Vagina (tissue), 2 donors: ENCODE measurements around the gene GNL2.

ENCODE experiments used
- POLR2AphosphoS5 ChIP-seq, 2 donors: sonication (generic); formaldehyde crosslinking; IDR thresholded peaks; one replicate each; pipeline ENCODE4 v1.9.0; 2017; ENCODE audit warnings: antibody characterized with exemption in 2 of 2, mild to moderate bottlenecking in 2 of 2, low read depth in 1 of 2; ENCODE audit not compliant: insufficient read depth in 1 of 2
- TF ChIP-seq, protein P1 (sequence below), 3 experiments: fragments of 450-650 bp in 2 of 3; fragments of 200-600 bp in 1 of 3; sonication (generic) in 1 of 3; IDR thresholded peaks; one replicate each; pipeline ENCODE4 v1.5.1; 2017 to 2019; ENCODE audit warnings: antibody characterized with exemption in 3 of 3, mild to moderate bottlenecking in 2 of 3, moderate library complexity in 2 of 3

DNA sequence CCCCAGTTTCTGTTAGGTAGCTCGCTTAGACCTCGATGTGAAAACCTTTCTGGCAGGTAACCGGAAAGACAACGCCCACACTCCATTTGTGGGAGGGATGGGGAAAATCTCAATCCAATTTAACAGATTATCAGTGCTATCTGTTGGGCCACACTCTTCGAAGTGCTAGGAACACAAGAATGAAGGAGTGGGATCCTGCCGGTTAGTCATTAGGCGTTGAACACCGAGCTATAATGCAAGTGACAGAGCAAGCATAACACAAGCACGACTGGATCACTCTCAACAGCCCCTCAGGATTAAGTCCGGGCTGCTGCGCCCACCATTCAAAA lies 42.2 kb downstream of the GNL2 start:
- TF ChIP-seq, protein P1, sequence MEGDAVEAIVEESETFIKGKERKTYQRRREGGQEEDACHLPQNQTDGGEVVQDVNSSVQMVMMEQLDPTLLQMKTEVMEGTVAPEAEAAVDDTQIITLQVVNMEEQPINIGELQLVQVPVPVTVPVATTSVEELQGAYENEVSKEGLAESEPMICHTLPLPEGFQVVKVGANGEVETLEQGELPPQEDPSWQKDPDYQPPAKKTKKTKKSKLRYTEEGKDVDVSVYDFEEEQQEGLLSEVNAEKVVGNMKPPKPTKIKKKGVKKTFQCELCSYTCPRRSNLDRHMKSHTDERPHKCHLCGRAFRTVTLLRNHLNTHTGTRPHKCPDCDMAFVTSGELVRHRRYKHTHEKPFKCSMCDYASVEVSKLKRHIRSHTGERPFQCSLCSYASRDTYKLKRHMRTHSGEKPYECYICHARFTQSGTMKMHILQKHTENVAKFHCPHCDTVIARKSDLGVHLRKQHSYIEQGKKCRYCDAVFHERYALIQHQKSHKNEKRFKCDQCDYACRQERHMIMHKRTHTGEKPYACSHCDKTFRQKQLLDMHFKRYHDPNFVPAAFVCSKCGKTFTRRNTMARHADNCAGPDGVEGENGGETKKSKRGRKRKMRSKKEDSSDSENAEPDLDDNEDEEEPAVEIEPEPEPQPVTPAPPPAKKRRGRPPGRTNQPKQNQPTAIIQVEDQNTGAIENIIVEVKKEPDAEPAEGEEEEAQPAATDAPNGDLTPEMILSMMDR (IDR thresholded peaks at IDR 0.05), result no peak
- TF ChIP-seq POLR2AphosphoS5 (IDR thresholded peaks at IDR 0.05; ENCODE audit: insufficient read depth in 1 of 2, low read depth in 1 of 2), result no peak
